ENCODE measurements around the gene PPM1H.

The PPM1H gene

GRCh38 chr12:62728741-62729140, 206.2 kb downstream of the PPM1H start:
- Histone ChIP-seq H3K4me2 (ENCODE audit: low read depth, low read length, poor library complexity, severe bottlenecking) (no peak overlapping the region), H4K20me1 (ENCODE audit: insufficient read depth, low read length, poor library complexity, severe bottlenecking) (no peaks in the 10 kb centered on the region), H2AFZ (ENCODE audit: low read length) (no peak overlapping the region), H3K4me1 (ENCODE audit: insufficient read depth, low read length, poor library complexity, severe bottlenecking) (no peaks in the 10 kb centered on the region), H3K9ac (ENCODE audit: low read depth, low read length, poor library complexity, severe bottlenecking) (no peak overlapping the region), H3K36me3 (ENCODE audit: insufficient read depth, low read length) (no peaks in the 10 kb centered on the region; the same call in 1 of the 2 replicates), H3F3A (ENCODE audit: low read depth) (no peaks in the 10 kb centered on the region), H3K79me2 (ENCODE audit: insufficient read depth, low read length) (no peaks in the 10 kb centered on the region), H3K4me3 (ENCODE audit: low read length, poor library complexity, severe bottlenecking) (no peak overlapping the region), H3K27me3 (ENCODE audit: insufficient read depth, low read length, poor library complexity, severe bottlenecking) (no peaks in the 10 kb centered on the region), H3K9me2 (replicated peaks; ENCODE audit: low read depth, low read length) (no peaks in the 10 kb centered on the region), H3K9me3 (ENCODE audit: insufficient read depth, low read depth, low read length) (no peaks in the 10 kb centered on the region)
- TF ChIP-seq CTCF (conservative IDR thresholded peaks at IDR 0.05; ENCODE audit: low read length) (no peak), EZH2phosphoT487 (IDR thresholded peaks at IDR 0.05; ENCODE audit: borderline replicate concordance) (no peak)

- no peak overlapping the region for H3K4me2 ChIP-seq (ENCODE audit: low read depth, low read length, poor library complexity, severe bottlenecking)
- no peaks in the 10 kb centered on the region for H3K27me3 ChIP-seq (ENCODE audit: insufficient read depth, low read length, poor library complexity, severe bottlenecking)
- no peak overlapping the region for H3K4me3 ChIP-seq (ENCODE audit: low read length, poor library complexity, severe bottlenecking)
- no peaks in the 10 kb centered on the region for H3F3A ChIP-seq (ENCODE audit: low read depth)
- H4K20me1 ChIP-seq (ENCODE audit: insufficient read depth, low read length, poor library complexity, severe bottlenecking) = no peaks in the 10 kb centered on the region
- H3K9me2 ChIP-seq (replicated peaks; ENCODE audit: low read depth, low read length) = no peaks in the 10 kb centered on the region
- no peaks in the 10 kb centered on the region for H3K9me3 ChIP-seq (ENCODE audit: insufficient read depth, low read depth, low read length)
- H2AFZ ChIP-seq (ENCODE audit: low read length) = no peak overlapping the region
- H3K4me1 ChIP-seq (ENCODE audit: insufficient read depth, low read length, poor library complexity, severe bottlenecking) = no peaks in the 10 kb centered on the region
- TF ChIP-seq EZH2phosphoT487 (IDR thresholded peaks at IDR 0.05; ENCODE audit: borderline replicate concordance) = no peak
- no peak for TF ChIP-seq CTCF (conservative IDR thresholded peaks at IDR 0.05; ENCODE audit: low read length)
- H3K9ac ChIP-seq (ENCODE audit: low read depth, low read length, poor library complexity, severe bottlenecking) = no peak overlapping the region
- no peaks in the 10 kb centered on the region for H3K79me2 ChIP-seq (ENCODE audit: insufficient read depth, low read length)
- H3K36me3 ChIP-seq (ENCODE audit: insufficient read depth, low read length) = no peaks in the 10 kb centered on the region; the same call in 1 of the 2 replicates
These were observed 208.4 kb downstream of the PPM1H start for GRCh38 chr12:62726471-62726980.

- no peak overlapping the region for H3K4me3 ChIP-seq (ENCODE audit: low read length, poor library complexity, severe bottlenecking)
- no peaks in the 10 kb centered on the region for H3F3A ChIP-seq (ENCODE audit: low read depth)
- H3K4me1 ChIP-seq (ENCODE audit: insufficient read depth, low read length, poor library complexity, severe bottlenecking) = no peaks in the 10 kb centered on the region
- no peaks in the 10 kb centered on the region for H4K20me1 ChIP-seq (ENCODE audit: insufficient read depth, low read length, poor library complexity, severe bottlenecking)
- H2AFZ ChIP-seq (ENCODE audit: low read length) = no peak overlapping the region
- H3K27me3 ChIP-seq (ENCODE audit: insufficient read depth, low read length, poor library complexity, severe bottlenecking) = no peaks in the 10 kb centered on the region
- TF ChIP-seq EZH2phosphoT487 (IDR thresholded peaks at IDR 0.05; ENCODE audit: borderline replicate concordance) (no peak), CTCF (conservative IDR thresholded peaks at IDR 0.05; ENCODE audit: low read length) (no peak)
- H3K4me2 ChIP-seq (ENCODE audit: low read depth, low read length, poor library complexity, severe bottlenecking) = no peak overlapping the region
- no peaks in the 10 kb centered on the region for H3K9me3 ChIP-seq (ENCODE audit: insufficient read depth, low read depth, low read length)
- no peak overlapping the region for H3K9ac ChIP-seq (ENCODE audit: low read depth, low read length, poor library complexity, severe bottlenecking)
- H3K9me2 ChIP-seq (replicated peaks; ENCODE audit: low read depth, low read length) = no peaks in the 10 kb centered on the region
- H3K79me2 ChIP-seq (ENCODE audit: insufficient read depth, low read length) = no peaks in the 10 kb centered on the region
- H3K36me3 ChIP-seq (ENCODE audit: insufficient read depth, low read length) = no peaks in the 10 kb centered on the region; the same call in 1 of the 2 replicates
These were observed 209.2 kb downstream of the PPM1H start for GRCh38 chr12:62725781-62726180.

Measured in Loucy (cell line).